Lower lobe of right lung (tissue), 2 donors: ENCODE data around the gene GGT6. TPM values are rescaled to one million over a fixed set of nuclear protein-coding genes. Genes with fewer than 3 reads are reported as not detected.

Experiments used
- ATAC-seq, 2 donors: fragments of 200-7000 bp; cut with Tn5 transposase; one replicate each; pipeline ENCODE4 v1.9.1; 2020 to 2022; ENCODE audit warnings: mild to moderate bottlenecking in 2 of 2, moderate library complexity in 2 of 2
- DNase-seq: peaks from one replicate; pipeline ENCODE4 v3.0.0-alpha.2; 2020
- H3K27ac ChIP-seq: fragments of 200-600 bp; one replicate; pipeline ENCODE4 v1.8.0; 2022
- H3K27me3 ChIP-seq: fragments of 200-600 bp; one replicate; pipeline ENCODE4 v1.8.0; 2022; ENCODE audit warnings: low read depth
- H3K36me3 ChIP-seq: fragments of 200-600 bp; one replicate; pipeline ENCODE4 v1.8.0; 2022; ENCODE audit warnings: mild to moderate bottlenecking
- H3K4me1 ChIP-seq: fragments of 200-600 bp; one replicate; pipeline ENCODE4 v1.8.0; 2022
- H3K4me3 ChIP-seq: fragments of 200-600 bp; one replicate; pipeline ENCODE4 v1.8.0; 2022; ENCODE audit warnings: mild to moderate bottlenecking
- H3K9me3 ChIP-seq: fragments of 200-600 bp; one replicate; pipeline ENCODE4 v1.8.0; 2022
- intact Hi-C: fragments of 100-400 bp; cut with DNase I; formaldehyde crosslinking; loops from one replicate; pipeline ENCODE4 v1.11.0; 2022
- total RNA-seq: library from RNA; stranded (reverse); fragmentation: NEBNext Ultra II Directional; extraction: Animal tissue kit (Norgen Biotek cat#: 25700); gene quantifications from one replicate; pipeline ENCODE4 v1.2.1, GENCODE V29; 2021
- TF ChIP-seq, protein P1 (sequence below): fragments of 200-600 bp; IDR thresholded peaks from one replicate; pipeline ENCODE4 v1.8.0; 2022; ENCODE audit warnings: antibody characterized with exemption, mild to moderate bottlenecking
- donor health status: DM: no; HTN: yes; CAD: no; lungs with severe emphysema.

GGT6 gene
- total RNA-seq, 1 donor from 2014 or later, result 3.7 TPM

DNA sequence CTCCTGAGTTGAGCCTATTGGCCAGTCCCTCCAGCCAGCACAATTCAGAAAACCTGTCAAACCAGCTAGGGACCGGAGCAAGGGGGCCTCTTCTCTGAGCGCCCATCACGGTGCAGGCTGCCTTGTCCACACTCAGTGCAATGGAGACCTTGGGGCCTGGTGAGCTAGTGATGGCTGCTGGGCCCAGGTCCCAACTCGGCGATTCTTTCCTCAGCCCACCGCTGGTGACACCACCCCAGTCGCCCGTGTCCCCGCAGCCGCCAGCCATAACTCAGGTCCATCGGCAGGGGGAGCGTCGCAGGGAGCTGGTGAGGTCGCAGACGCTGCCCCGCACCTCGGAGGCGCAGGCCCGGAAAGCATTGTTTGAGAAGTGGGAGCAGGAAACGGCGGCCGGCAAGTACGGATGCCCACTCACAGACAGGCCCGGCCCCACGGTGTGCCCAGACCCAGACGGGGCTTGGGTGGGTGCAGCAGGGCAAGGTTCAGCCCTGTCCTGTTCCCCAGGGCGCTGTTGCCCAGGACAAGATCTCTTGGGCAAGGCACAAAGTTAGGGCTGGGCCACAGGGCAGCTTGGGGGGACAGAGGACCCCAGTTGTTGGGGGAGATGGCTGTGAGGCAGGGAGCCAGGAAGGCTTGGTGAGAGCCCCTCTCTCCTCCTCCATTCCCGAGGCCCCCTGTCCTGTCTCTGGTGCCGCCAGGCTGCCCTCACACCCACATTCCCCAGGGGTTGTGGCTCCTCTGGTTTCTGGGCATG is 34.7 kb upstream of the GGT6 start:
- ATAC-seq, result peak; percentile 49 to 73

DNA sequence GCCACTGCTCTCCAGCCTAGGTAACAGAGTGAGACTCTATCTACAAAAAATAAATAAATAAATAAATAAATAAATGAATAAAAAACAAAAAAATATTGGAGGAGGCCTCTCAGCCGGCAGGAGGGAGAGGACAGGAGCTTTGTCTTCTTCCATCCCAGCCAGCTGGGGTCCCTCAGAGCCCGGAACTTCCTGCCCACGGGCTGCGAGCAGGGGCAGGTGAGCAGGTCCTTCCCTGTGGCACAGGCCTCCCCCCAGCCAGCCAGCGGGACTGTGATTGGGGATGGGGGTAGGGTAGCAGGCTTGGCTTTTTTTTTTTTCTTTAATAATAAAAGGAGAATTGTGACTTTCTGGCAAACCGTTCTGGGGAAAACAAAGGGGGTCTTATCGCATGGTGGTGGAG is 34.0 kb upstream of the GGT6 start:
- peaks cover 23% of the 10 kb centered on the region for H3K4me1 ChIP-seq
- no peak for ATAC-seq
- no peak for DNase-seq
- H3K36me3 ChIP-seq, result no peaks in the 10 kb centered on the region
- TF ChIP-seq, protein P1, sequence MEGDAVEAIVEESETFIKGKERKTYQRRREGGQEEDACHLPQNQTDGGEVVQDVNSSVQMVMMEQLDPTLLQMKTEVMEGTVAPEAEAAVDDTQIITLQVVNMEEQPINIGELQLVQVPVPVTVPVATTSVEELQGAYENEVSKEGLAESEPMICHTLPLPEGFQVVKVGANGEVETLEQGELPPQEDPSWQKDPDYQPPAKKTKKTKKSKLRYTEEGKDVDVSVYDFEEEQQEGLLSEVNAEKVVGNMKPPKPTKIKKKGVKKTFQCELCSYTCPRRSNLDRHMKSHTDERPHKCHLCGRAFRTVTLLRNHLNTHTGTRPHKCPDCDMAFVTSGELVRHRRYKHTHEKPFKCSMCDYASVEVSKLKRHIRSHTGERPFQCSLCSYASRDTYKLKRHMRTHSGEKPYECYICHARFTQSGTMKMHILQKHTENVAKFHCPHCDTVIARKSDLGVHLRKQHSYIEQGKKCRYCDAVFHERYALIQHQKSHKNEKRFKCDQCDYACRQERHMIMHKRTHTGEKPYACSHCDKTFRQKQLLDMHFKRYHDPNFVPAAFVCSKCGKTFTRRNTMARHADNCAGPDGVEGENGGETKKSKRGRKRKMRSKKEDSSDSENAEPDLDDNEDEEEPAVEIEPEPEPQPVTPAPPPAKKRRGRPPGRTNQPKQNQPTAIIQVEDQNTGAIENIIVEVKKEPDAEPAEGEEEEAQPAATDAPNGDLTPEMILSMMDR, result no peak
- intact Hi-C loops, result no loop called here
- no peaks in the 10 kb centered on the region for H3K27me3 ChIP-seq
- no peak overlapping the region for H3K4me3 ChIP-seq
- H3K9me3 ChIP-seq, result no peaks in the 10 kb centered on the region
- H3K27ac ChIP-seq, result no peak overlapping the region

More for the DNA sequence above, 34.7 kb upstream of the GGT6 start:
- TF ChIP-seq, protein P1, result peak; percentile 58
- H3K27ac ChIP-seq, result no peak overlapping the region
- peaks cover 25% of the 10 kb centered on the region for H3K4me1 ChIP-seq
- DNase-seq, result peak; percentile 74
- no peaks in the 10 kb centered on the region for H3K9me3 ChIP-seq
- H3K4me3 ChIP-seq, result peak overlapping the region; percentile 20
- intact Hi-C loops, result no loop called here
- H3K27me3 ChIP-seq, result no peaks in the 10 kb centered on the region
- H3K36me3 ChIP-seq, result no peaks in the 10 kb centered on the region

DNA sequence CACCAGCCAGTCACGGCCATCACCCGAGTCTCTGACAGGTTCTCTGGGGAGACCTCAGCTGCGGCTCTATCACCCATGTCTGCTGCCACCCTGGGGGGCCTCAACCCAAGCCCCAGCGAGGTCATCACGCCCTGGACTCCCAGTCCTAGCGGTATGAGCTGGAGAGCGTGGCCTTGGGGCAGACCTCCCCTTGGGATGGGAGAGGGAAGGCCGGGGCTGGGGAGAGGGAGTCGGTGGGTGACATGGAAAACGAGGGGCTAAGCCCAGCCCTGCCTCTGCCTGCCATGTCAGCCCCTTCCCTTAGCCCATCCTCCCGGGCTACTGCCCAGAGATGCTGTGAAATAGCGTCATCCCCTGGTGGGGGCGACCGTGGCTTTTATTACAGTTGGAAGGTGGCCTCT is 32.6 kb upstream of the GGT6 start:
- intact Hi-C loops, result no loop called here

DNA sequence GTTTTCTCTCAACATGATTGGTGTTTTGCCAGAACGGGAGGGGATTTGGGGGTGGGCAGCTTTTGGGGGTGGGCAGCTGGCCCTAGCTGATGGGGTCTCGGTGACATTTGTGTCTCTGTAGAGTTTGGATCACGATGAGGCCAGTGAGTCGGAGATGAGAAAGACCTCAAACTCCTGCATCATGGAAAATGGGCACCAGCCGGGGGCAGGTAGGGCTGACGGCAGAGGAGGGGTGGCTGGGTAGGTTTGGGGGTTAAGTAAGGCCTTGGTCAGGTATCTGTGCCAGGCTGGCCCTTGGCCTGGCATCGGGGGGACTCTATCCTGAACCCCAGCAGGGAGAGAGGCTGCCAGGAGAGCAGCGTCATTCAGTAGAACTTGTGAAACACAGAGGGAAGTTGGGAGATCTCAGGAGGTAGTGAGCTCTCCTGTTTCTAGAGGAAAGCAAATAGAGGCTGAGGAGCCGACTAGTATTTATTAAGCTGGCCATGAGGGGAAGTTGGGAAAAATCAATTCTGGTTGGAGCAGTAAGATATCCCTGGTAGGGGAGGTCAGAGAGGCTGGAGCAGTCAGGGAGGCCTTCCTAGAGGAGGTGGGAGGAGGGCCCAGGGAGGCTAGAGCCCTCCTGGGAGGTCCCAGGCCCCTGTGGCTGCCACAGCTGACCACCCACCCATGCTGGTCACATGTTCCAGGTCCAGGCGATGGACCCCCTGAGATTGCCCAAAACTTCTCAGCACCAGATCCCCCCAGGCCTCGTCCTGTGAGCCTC is 32.0 kb upstream of the GGT6 start:
- TF ChIP-seq, protein P1, result no peak
- Histone ChIP-seq H3K27me3 (no peaks in the 10 kb centered on the region), H3K27ac (no peak overlapping the region), H3K4me3 (no peak overlapping the region), H3K9me3 (no peaks in the 10 kb centered on the region), H3K36me3 (no peaks in the 10 kb centered on the region), H3K4me1 (peaks cover 14% of the 10 kb centered on the region)
- DNase-seq, result no peak
- no peak for ATAC-seq
- intact Hi-C loops, result no loop called here

More for the DNA sequence above, 32.6 kb upstream of the GGT6 start:
- no peak for ATAC-seq
- no peak for DNase-seq
- peak overlapping the region; percentile 6 for H3K27ac ChIP-seq
- no peaks in the 10 kb centered on the region for H3K36me3 ChIP-seq
- peaks cover 16% of the 10 kb centered on the region for H3K4me1 ChIP-seq
- TF ChIP-seq, protein P1, result no peak
- H3K9me3 ChIP-seq, result no peaks in the 10 kb centered on the region
- no peaks in the 10 kb centered on the region for H3K27me3 ChIP-seq
- H3K4me3 ChIP-seq, result no peak overlapping the region

GRCh38 chr17:4591529-4591928 is 31.2 kb upstream of the GGT6 start:
- peaks cover 14% of the 10 kb centered on the region for H3K4me1 ChIP-seq
- intact Hi-C loops, result no loop called here
- TF ChIP-seq, protein P1, result no peak
- no peak overlapping the region for H3K4me3 ChIP-seq
- ATAC-seq (peak; percentile 25 to 47), DNase-seq (no peak)
- no peaks in the 10 kb centered on the region for H3K36me3 ChIP-seq
- H3K9me3 ChIP-seq, result no peaks in the 10 kb centered on the region
- H3K27me3 ChIP-seq, result no peaks in the 10 kb centered on the region
- H3K27ac ChIP-seq, result no peak overlapping the region
